ENCODE data around the gene PXDN. TPM values are rescaled to one million over a fixed set of nuclear protein-coding genes. Genes with fewer than 3 reads are reported as not detected.

Gene PXDN
- total RNA-seq, 4 donors from 2014 or later: 26.6 to 254 (median 59.8) TPM

DNA sequence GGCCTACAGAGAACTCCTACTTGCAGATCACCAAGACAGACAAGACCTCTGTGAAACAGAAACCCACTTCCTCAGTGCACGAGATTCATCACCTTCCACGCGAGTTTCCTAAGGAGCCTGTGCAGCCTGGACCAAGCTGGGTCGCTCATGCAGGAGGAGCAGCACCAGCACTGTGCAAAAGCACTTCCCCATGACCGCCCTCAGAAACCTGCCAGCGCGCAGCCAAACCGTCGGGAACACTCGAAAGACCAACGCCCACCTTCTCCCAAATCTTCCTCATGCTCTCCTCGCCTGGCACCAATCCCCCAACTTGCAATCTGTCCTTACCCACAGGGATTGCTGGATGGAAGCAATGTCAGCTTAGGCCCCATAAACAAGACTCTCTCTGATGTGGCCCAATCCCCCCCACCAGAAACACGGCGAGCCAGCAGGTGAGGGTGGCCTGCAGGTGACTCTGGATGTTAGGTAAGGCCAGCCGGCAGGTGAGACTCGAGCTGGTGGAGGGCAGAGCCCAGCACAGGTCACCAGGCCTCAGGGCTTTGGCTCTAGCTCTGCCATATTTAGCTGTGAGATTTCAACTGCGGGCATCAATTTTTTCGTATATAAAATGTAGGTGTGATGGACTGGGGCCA, 69.4 kb downstream of the PXDN start:
- intact Hi-C loops (cut with DNase I; ENCODE audit: low total_unique reads): loop anchor here (10.0 kb wide), 1 partner anchor 70 kb away; the partner anchor contains the start of gene PXDN
- peak overlapping the region; percentile 87 to 88 for H3K27ac ChIP-seq

DNA sequence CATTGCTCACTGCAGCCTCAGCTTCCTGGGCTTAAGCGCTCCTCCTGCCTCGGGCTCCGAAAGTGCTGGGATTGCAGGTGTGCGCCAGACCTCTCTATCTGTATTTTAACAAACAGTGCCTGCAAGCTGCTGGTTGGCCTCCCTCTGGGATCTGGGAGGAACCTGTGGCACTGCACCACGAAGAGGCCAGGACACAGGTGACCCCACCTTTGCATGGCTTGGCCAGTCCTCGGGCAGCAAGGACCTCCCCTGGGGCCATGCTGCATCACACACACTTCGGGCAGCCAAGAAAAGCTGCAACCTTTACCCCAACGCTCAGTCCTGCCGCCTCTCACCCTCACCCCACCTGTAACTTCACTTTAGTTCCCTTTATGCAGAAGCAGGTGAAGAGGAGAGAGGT, 70.0 kb downstream of the PXDN start:
- H3K9me3 ChIP-seq: no peaks in the 10 kb centered on the region
- intact Hi-C loops (cut with DNase I; ENCODE audit: low total_unique reads): loop anchor here (10.0 kb wide), 1 partner anchor 71 kb away; the partner anchor contains the start of gene PXDN
- TF ChIP-seq, protein P1, sequence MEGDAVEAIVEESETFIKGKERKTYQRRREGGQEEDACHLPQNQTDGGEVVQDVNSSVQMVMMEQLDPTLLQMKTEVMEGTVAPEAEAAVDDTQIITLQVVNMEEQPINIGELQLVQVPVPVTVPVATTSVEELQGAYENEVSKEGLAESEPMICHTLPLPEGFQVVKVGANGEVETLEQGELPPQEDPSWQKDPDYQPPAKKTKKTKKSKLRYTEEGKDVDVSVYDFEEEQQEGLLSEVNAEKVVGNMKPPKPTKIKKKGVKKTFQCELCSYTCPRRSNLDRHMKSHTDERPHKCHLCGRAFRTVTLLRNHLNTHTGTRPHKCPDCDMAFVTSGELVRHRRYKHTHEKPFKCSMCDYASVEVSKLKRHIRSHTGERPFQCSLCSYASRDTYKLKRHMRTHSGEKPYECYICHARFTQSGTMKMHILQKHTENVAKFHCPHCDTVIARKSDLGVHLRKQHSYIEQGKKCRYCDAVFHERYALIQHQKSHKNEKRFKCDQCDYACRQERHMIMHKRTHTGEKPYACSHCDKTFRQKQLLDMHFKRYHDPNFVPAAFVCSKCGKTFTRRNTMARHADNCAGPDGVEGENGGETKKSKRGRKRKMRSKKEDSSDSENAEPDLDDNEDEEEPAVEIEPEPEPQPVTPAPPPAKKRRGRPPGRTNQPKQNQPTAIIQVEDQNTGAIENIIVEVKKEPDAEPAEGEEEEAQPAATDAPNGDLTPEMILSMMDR (IDR thresholded peaks at IDR 0.05): no peak
- no peak for TF ChIP-seq POLR2A (IDR thresholded peaks at IDR 0.05)
- peaks cover 0 to 8% of the 10 kb centered on the region in 2 donors for H3K4me1 ChIP-seq
- H3K27ac ChIP-seq: no peak overlapping the region
- H3K4me3 ChIP-seq: no peak overlapping the region
- no peaks in the 10 kb centered on the region for H3K36me3 ChIP-seq
- H3K27me3 ChIP-seq: no peaks in the 10 kb centered on the region
- no peak for DNase-seq

More for the DNA sequence above, 69.4 kb downstream of the PXDN start:
- Histone ChIP-seq H3K4me1 (peaks cover 0 to 8% of the 10 kb centered on the region in 2 donors), H3K27me3 (no peaks in the 10 kb centered on the region), H3K36me3 (no peaks in the 10 kb centered on the region), H3K4me3 (no peak overlapping the region), H3K9me3 (no peaks in the 10 kb centered on the region)
- no peak for TF ChIP-seq POLR2A (IDR thresholded peaks at IDR 0.05)
- TF ChIP-seq, protein P1 (IDR thresholded peaks at IDR 0.05): no peak
- DNase-seq: no peak

DNA sequence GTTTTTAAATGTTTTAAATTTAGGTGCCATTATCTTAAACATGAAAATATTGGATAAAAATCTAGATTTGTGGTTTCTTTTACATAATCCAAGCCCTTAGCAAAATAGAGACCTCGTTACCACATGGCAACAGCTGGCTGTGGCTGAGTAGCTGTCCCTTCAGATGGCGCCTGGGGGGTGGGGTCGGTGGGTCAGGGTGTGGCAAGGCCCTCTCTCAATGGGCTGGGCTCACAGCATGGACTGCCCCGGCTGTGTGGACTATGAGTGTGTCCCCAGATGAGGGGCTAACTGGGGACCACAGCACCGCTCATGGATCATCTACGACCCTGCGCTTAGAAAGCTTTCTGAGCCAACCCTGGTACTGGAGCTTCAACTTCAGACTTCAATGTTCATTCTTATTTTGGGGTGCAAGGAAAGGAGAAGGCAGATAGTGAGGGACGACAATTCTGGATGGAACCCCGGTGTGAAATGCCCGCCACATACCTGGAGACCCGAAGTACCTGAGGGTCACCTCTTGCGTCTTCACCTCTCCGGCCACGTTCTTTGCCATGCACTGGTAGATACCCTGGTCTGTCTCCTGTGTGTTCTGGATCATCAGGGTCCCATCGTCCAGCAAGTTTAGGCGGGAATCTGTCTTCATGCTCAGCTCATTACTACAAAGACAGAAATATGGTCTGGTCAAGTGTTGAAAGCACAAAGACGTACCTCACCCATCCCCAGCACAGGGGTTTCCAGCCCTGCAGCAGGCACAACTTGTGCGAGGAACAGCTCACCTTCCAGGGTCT, 71.0 kb downstream of the PXDN start:
- no peak for TF ChIP-seq POLR2A (IDR thresholded peaks at IDR 0.05)
- TF ChIP-seq, protein P1 (IDR thresholded peaks at IDR 0.05): no peak
- no peak for DNase-seq
- Histone ChIP-seq H3K9me3 (no peaks in the 10 kb centered on the region), H3K4me3 (no peak overlapping the region), H3K36me3 (no peaks in the 10 kb centered on the region), H3K27me3 (no peaks in the 10 kb centered on the region), H3K27ac (no peak overlapping the region), H3K4me1 (peaks cover 0 to 8% of the 10 kb centered on the region in 2 donors)
- intact Hi-C loops (cut with DNase I; ENCODE audit: low total_unique reads): loop anchor here (10.0 kb wide), 1 partner anchor 71 kb away; the partner anchor contains the start of gene PXDN

DNA sequence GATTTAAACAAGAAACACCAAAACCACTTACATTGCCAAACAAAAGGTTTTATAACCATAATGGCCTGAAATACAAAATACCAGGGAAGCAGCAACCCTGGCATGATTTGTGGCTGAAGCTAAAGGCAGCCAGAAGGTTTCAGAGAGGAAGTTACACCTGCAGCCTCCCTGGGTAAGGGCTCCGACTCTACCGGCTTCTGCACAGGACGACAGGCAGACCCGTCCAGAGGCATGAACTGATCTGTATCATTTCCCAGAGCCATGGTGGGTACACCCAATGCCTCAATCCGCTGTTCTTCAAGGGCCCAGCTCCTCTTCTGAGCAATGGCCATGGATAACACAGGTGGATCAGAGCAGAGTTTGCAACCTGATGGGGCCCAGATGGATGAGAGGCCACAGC, 71.6 kb downstream of the PXDN start:
- TF ChIP-seq, protein P1 (IDR thresholded peaks at IDR 0.05): no peak

DNA sequence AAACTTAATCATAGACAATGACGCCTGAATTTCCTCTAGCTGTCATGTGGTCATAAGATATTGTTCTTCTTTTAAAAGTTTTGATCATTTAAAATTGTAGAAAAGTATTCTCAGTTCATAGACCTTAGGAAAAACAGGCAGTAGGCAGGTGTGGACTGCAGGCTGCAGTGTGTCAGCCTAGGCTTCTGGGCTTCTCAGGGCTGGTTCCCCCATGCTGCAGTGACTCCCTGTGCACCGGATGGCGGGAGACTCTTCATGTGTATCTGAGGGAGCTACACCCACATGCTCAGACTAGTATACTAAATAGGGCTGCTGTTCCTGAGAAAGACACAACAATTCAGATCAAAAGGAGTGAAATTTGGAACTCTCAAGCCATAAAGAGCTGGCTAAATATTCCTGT, 72.4 kb downstream of the PXDN start:
- no peaks in the 10 kb centered on the region for H3K9me3 ChIP-seq
- peak overlapping the region in 1 of 2 donors; percentile 52 for H3K27ac ChIP-seq
- H3K27me3 ChIP-seq: no peaks in the 10 kb centered on the region
- no peaks in the 10 kb centered on the region for H3K36me3 ChIP-seq
- peaks cover 0 to 8% of the 10 kb centered on the region in 2 donors for H3K4me1 ChIP-seq
- intact Hi-C loops (cut with DNase I; ENCODE audit: low total_unique reads): loop anchor here (10.0 kb wide), 1 partner anchor 73 kb away; the partner anchor contains the start of gene PXDN
- TF ChIP-seq, protein P1 (IDR thresholded peaks at IDR 0.05): no peak
- no peak for TF ChIP-seq POLR2A (IDR thresholded peaks at IDR 0.05)
- DNase-seq: no peak
- no peak overlapping the region for H3K4me3 ChIP-seq

More for the DNA sequence above, 71.6 kb downstream of the PXDN start:
- Histone ChIP-seq H3K4me3 (no peak overlapping the region), H3K27me3 (no peaks in the 10 kb centered on the region), H3K36me3 (no peaks in the 10 kb centered on the region), H3K27ac (no peak overlapping the region), H3K4me1 (peaks cover 0 to 8% of the 10 kb centered on the region in 2 donors), H3K9me3 (no peaks in the 10 kb centered on the region)
- intact Hi-C loops (cut with DNase I; ENCODE audit: low total_unique reads): loop anchor here (10.0 kb wide), 1 partner anchor 72 kb away; the partner anchor contains the start of gene PXDN
- no peak for DNase-seq
